Endodermal cell (in vitro differentiated cells): ENCODE results near the gene SLC25A19. TPM values are rescaled to one million over a fixed set of nuclear protein-coding genes. Genes with fewer than 3 reads are reported as not detected.

Experiments used
- DNase-seq: peaks from one replicate; pipeline ENCODE4 v3.0.0-alpha.2; 2017
- H3K27ac ChIP-seq: 2 replicates; pipeline ENCODE4 v1.5.1; 2013; ENCODE audit warnings: mild to moderate bottlenecking, low read depth, low read length, moderate library complexity
- H3K27me3 ChIP-seq: 2 replicates; pipeline ENCODE4 v1.6.1; 2013; ENCODE audit warnings: mild to moderate bottlenecking, low read length, moderate library complexity; ENCODE audit not compliant: insufficient read depth, control insufficient read depth, poor library complexity, severe bottlenecking
- H3K36me3 ChIP-seq: 2 replicates; pipeline ENCODE4 v1.7.0; 2013; ENCODE audit warnings: mild to moderate bottlenecking, low read length, moderate library complexity; ENCODE audit not compliant: control insufficient read depth, insufficient read depth
- H3K4me1 ChIP-seq: one replicate; pipeline ENCODE4 v1.7.0; 2013; ENCODE audit warnings: low read length; ENCODE audit not compliant: control insufficient read depth, insufficient read depth
- H3K4me3 ChIP-seq: 2 replicates; pipeline ENCODE4 v1.5.1; 2013; ENCODE audit warnings: mild to moderate bottlenecking, low read length, moderate library complexity
- H3K9ac ChIP-seq: 2 replicates; pipeline ENCODE4 v1.6.1; 2013; ENCODE audit warnings: mild to moderate bottlenecking, low read length, moderate library complexity; ENCODE audit not compliant: poor library complexity, severe bottlenecking; ENCODE audit errors: extremely low read depth
- H3K9me3 ChIP-seq: 2 replicates; pipeline ENCODE4 v1.6.1; 2013; ENCODE audit warnings: mild to moderate bottlenecking, low read length, moderate library complexity; ENCODE audit not compliant: control insufficient read depth
- H3K27ac Mint-ChIP-seq: 2 replicates; pipeline ENCODE4 v1.8.0; 2020; ENCODE audit warnings: mixed read lengths
- H3K27me3 Mint-ChIP-seq: 2 replicates; pipeline ENCODE4 v1.8.0; 2021; ENCODE audit warnings: mild to moderate bottlenecking, mixed read lengths; ENCODE audit not compliant: insufficient read depth
- H3K36me3 Mint-ChIP-seq: 2 replicates; pipeline ENCODE4 v1.8.0; 2020; ENCODE audit warnings: low read depth, mixed read lengths
- H3K4me1 Mint-ChIP-seq: 2 replicates; pipeline ENCODE4 v1.8.0; 2020; ENCODE audit warnings: mixed read lengths
- H3K4me3 Mint-ChIP-seq: 2 replicates; pipeline ENCODE4 v1.8.0; 2020; ENCODE audit warnings: mild to moderate bottlenecking, moderate library complexity, mixed read lengths
- H3K9me3 Mint-ChIP-seq: 2 replicates; pipeline ENCODE4 v1.8.0; 2020; ENCODE audit warnings: mild to moderate bottlenecking, mixed read lengths
- CTCF ChIP-seq: fragments of 200-600 bp; sonication (generic); conservative IDR thresholded peaks from 2 replicates; pipeline ENCODE4 v1.5.0; 2021; ENCODE audit warnings: antibody characterized with exemption, mild to moderate bottlenecking
- WGBS, 2 experiments: methylation state at CpG; one replicate each; pipeline versions ENCODE4 v1.1.5 to v1.1.7; 2013; ENCODE audit warnings: missing lambda C conversion rate in 2 of 2, mixed read lengths in 1 of 2; ENCODE audit not compliant: insufficient coverage in 1 of 2, insufficient read length in 1 of 2; 5-methylcytosine and 5-hydroxymethylcytosine counted together
- long read RNA-seq, 4 experiments: library from polyadenylated mRNA in 2 of 4; library from RNA in 1 of 4; library from capped mRNA in 1 of 4; stranded (forward) in 3 of 4; unstranded in 1 of 4; transcript quantifications; one replicate each; pipeline ENCODE4 v2.0.0, GENCODE V29; 2020 to 2021; ENCODE audit warnings: inconsistent platforms in 1 of 4
- polyA plus RNA-seq, 2 experiments: library from polyadenylated mRNA; stranded (reverse); fragments of 50-300 nt; gene quantifications; one replicate each; pipeline ENCODE4 v1.2.3, GENCODE V29; 2013
- total RNA-seq, 2 donors: library from RNA; stranded (reverse); fragmentation: NEBNext Ultra II Directional in 1 of 2; extraction: Animal tissue kit (Norgen Biotek cat#: 25700) in 1 of 2; gene quantifications; 2 replicates in 1 of 2; 3 replicates in 1 of 2; pipeline ENCODE4 v1.2.1, GENCODE V29; 2021

SLC25A19 gene
- total RNA-seq = 10 to 100 TPM; 10.6 to 10.7 TPM
- 7.9 TPM for polyA plus RNA-seq (2013, experiment 1 of 2)
- 6.2 TPM for polyA plus RNA-seq (2013, experiment 2 of 2)
- long read RNA-seq, experiment 1, partial matches to known transcripts = 0 of 4 reads
- long read RNA-seq, experiment 1, other reads (novel, unspliced or antisense) = 2 of 4 reads
- long read RNA-seq, experiment 2, transcript SLC25A19-210 (8 exons, 1,554 nt) = major isoform, 6 of 10 reads
- long read RNA-seq, experiment 2, partial matches to known transcripts = 0 of 10 reads
- long read RNA-seq, experiment 2, other reads (novel, unspliced or antisense) = 0 of 10 reads
- long read RNA-seq, experiment 3, transcript SLC25A19-210 (8 exons, 1,554 nt) = major isoform, 15 of 35 reads
- long read RNA-seq, experiment 3, transcript SLC25A19-205 (7 exons, 1,496 nt) = minor isoform, 11 of 35 reads
- long read RNA-seq, experiment 3, partial matches to known transcripts = 2 of 35 reads
- long read RNA-seq, experiment 3, other reads (novel, unspliced or antisense) = 4 of 35 reads
- long read RNA-seq, experiment 4, transcript SLC25A19-210 (8 exons, 1,554 nt) = major isoform, 10 of 25 reads
- long read RNA-seq, experiment 4, transcript SLC25A19-205 (7 exons, 1,496 nt) = minor isoform, 5 of 25 reads
- long read RNA-seq, experiment 4, partial matches to known transcripts = 2 of 25 reads
- long read RNA-seq, experiment 4, other reads (novel, unspliced or antisense) = 2 of 25 reads

- H3K27me3 ChIP-seq = no peaks in the 10 kb centered on the region
- no peaks in the 10 kb centered on the region for H3K9me3 ChIP-seq
- peak; percentile 68 for TF ChIP-seq CTCF
- Mint-ChIP-seq H3K27ac (peak within 1 kb of the TSS; percentile 90), H3K4me1 (no peaks in the 10 kb centered on the region), H3K36me3 (peaks cover 5% of the 10 kb centered on the region), H3K27me3 (peaks cover 1% of the 10 kb centered on the region), H3K4me3 (peak within 1 kb of the TSS; percentile 83), H3K9me3 (no peaks in the 10 kb centered on the region)
- H3K4me3 ChIP-seq = peak within 1 kb of the TSS; percentile 92
- WGBS, 2 experiments = 0 to 1% methylated on average over 49 to 65 of the region's 65 CpGs
- no peaks in the 10 kb centered on the region for H3K4me1 ChIP-seq
- peaks cover 6% of the 10 kb centered on the region for H3K36me3 ChIP-seq
- peak; percentile 100 for DNase-seq
- H3K27ac ChIP-seq = no peak within 1 kb of the TSS
- H3K9ac ChIP-seq = peak within 1 kb of the TSS; percentile 36
Observed at GRCh38 chr17:75289115-75289831, at the start of gene SLC25A19. Gene SLC25A19 (minus strand): TSS chr17:75289433. CDS start chr17:75286764, 2,669 bp downstream.

GRCh38 chr17:75338335-75338734 lies 49.1 kb upstream of the SLC25A19 start:
- Histone ChIP-seq H3K4me1 (peaks cover 9% of the 10 kb centered on the region), H3K9me3 (no peaks in the 10 kb centered on the region), H3K9ac (no peak overlapping the region), H3K4me3 (no peak overlapping the region), H3K27me3 (no peaks in the 10 kb centered on the region), H3K27ac (no peak overlapping the region), H3K36me3 (no peaks in the 10 kb centered on the region)
- Mint-ChIP-seq H3K4me3 (no peak overlapping the region), H3K9me3 (no peaks in the 10 kb centered on the region), H3K27ac (no peak overlapping the region), H3K36me3 (no peaks in the 10 kb centered on the region), H3K4me1 (peaks cover 38% of the 10 kb centered on the region), H3K27me3 (no peaks in the 10 kb centered on the region)
- DNase-seq = no peak
- no peak for TF ChIP-seq CTCF
- 89 to 100% methylated on average over 3 to 6 of the region's 6 CpGs for WGBS, 2 experiments

GRCh38 chr17:75335315-75335714 lies 46.1 kb upstream of the SLC25A19 start:
- 32 to 59% methylated on average over 3 of the region's 3 CpGs for WGBS, 2 experiments
- H3K4me3 Mint-ChIP-seq = peak overlapping the region; percentile 18
- Histone ChIP-seq H3K4me1 (peaks cover 9% of the 10 kb centered on the region), H3K27ac (no peak overlapping the region), H3K9ac (no peak overlapping the region), H3K36me3 (peaks cover 22% of the 10 kb centered on the region), H3K9me3 (no peaks in the 10 kb centered on the region), H3K27me3 (no peaks in the 10 kb centered on the region), H3K4me3 (peak overlapping the region; percentile 58)
- peak overlapping the region; percentile 67 for H3K27ac Mint-ChIP-seq
- H3K27me3 Mint-ChIP-seq = no peaks in the 10 kb centered on the region
- TF ChIP-seq CTCF = no peak
- no peaks in the 10 kb centered on the region for H3K9me3 Mint-ChIP-seq
- H3K36me3 Mint-ChIP-seq = peaks cover 7% of the 10 kb centered on the region
- peak; percentile 75 for DNase-seq
- peaks cover 33% of the 10 kb centered on the region for H3K4me1 Mint-ChIP-seq
